ENCODE measurements around the gene STK32B. TPM values are rescaled to one million over a fixed set of nuclear protein-coding genes. Genes with fewer than 3 reads are reported as not detected.

Gene STK32B
- total RNA-seq, 1 experiment from 2014 or later, result 15.1 TPM

DNA sequence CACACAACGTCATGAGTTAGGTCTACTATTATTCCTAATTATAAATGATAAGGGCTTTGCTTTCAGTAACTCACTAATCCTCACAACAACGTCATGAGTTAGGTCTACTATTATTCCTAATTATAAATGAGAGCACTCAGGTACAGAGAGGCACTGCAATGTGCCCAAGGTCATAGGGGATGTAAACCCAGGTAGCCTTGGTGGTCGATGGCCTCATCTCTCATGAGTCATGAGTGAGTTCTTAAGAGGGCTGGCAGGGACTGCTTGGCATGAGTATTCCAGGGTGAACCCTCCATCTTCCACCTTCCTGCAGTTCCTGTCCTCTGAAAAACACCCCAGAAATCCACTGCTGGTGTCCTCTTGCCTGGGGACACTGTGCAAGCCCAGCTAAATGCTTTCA, 317.1 kb downstream of the STK32B start:
- Histone ChIP-seq H3K27ac (ENCODE audit: low read depth, low read length, poor library complexity, severe bottlenecking) (no peak overlapping the region), H3K36me3 (ENCODE audit: insufficient read depth, low read length, poor library complexity, severe bottlenecking) (no peaks in the 10 kb centered on the region), H3K9me3 (ENCODE audit: low read depth, low read length, poor library complexity, severe bottlenecking) (no peaks in the 10 kb centered on the region), H3K27me3 (replicated peaks; ENCODE audit: insufficient read depth, low read depth, low read length, poor library complexity) (no peaks in the 10 kb centered on the region), H3K4me1 (ENCODE audit: insufficient read depth, low read length, poor library complexity, severe bottlenecking) (no peaks in the 10 kb centered on the region), H3K4me3 (ENCODE audit: low read depth, low read length, poor library complexity, severe bottlenecking) (no peak overlapping the region)
- ChIA-PET CTCF (no interaction called here), POLR2A (ENCODE audit: low non-redundant PET) (no interaction called here)
- no peak for DNase-seq (ENCODE audit: low spot score)
- BruUV-seq (replicated peaks), result no TSS peak
- no peak for TF ChIP-seq EZH2 (IDR thresholded peaks at IDR 0.05; ENCODE audit: borderline replicate concordance, low read depth, low read length, poor library complexity, severe bottlenecking)
- TF ChIP-seq, protein P1, sequence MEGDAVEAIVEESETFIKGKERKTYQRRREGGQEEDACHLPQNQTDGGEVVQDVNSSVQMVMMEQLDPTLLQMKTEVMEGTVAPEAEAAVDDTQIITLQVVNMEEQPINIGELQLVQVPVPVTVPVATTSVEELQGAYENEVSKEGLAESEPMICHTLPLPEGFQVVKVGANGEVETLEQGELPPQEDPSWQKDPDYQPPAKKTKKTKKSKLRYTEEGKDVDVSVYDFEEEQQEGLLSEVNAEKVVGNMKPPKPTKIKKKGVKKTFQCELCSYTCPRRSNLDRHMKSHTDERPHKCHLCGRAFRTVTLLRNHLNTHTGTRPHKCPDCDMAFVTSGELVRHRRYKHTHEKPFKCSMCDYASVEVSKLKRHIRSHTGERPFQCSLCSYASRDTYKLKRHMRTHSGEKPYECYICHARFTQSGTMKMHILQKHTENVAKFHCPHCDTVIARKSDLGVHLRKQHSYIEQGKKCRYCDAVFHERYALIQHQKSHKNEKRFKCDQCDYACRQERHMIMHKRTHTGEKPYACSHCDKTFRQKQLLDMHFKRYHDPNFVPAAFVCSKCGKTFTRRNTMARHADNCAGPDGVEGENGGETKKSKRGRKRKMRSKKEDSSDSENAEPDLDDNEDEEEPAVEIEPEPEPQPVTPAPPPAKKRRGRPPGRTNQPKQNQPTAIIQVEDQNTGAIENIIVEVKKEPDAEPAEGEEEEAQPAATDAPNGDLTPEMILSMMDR (conservative IDR thresholded peaks at IDR 0.05; ENCODE audit: low read depth, low read length), result no peak
- intact Hi-C loops (cut with micrococcal nuclease; ENCODE audit: unreplicated experiment), result no loop called here

DNA sequence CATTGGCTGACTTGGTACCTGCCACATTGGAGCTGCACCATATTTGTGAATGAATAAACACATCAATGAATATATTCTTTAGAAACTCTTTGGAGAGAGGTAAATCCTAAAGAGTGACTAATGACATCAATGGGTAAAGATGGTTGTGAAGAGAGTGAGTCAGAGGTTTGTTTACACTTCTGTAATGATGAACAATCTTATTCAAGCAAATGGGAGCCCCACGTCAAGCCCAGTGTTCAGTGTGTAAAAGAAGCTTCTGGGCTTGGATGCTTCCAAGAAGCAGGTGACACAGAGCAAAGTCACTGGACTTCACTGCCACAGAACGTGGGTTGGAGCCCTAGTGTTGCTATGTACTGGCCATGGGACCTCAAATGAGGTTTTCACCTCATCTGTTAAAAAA, 319.0 kb downstream of the STK32B start:
- ChIA-PET CTCF (no interaction called here), POLR2A (ENCODE audit: low non-redundant PET) (no interaction called here)
- H3K4me3 ChIP-seq (ENCODE audit: low read depth, low read length, poor library complexity, severe bottlenecking), result no peak overlapping the region
- BruUV-seq (replicated peaks), result no TSS peak
- no peaks in the 10 kb centered on the region for H3K36me3 ChIP-seq (ENCODE audit: insufficient read depth, low read length, poor library complexity, severe bottlenecking)
- no peak for DNase-seq (ENCODE audit: low spot score)
- H3K4me1 ChIP-seq (ENCODE audit: insufficient read depth, low read length, poor library complexity, severe bottlenecking), result no peaks in the 10 kb centered on the region
- intact Hi-C loops (cut with micrococcal nuclease; ENCODE audit: unreplicated experiment), result loop anchor here (10.0 kb wide), 1 partner anchor 375 kb away; no protein-coding TSS in a partner anchor
- no peak overlapping the region for H3K27ac ChIP-seq (ENCODE audit: low read depth, low read length, poor library complexity, severe bottlenecking)
- no peak for TF ChIP-seq EZH2 (IDR thresholded peaks at IDR 0.05; ENCODE audit: borderline replicate concordance, low read depth, low read length, poor library complexity, severe bottlenecking)
- TF ChIP-seq, protein P1 (conservative IDR thresholded peaks at IDR 0.05; ENCODE audit: low read depth, low read length), result no peak
- no peaks in the 10 kb centered on the region for H3K27me3 ChIP-seq (replicated peaks; ENCODE audit: insufficient read depth, low read depth, low read length, poor library complexity)
- H3K9me3 ChIP-seq (ENCODE audit: low read depth, low read length, poor library complexity, severe bottlenecking), result peaks cover 4% of the 10 kb centered on the region

DNA sequence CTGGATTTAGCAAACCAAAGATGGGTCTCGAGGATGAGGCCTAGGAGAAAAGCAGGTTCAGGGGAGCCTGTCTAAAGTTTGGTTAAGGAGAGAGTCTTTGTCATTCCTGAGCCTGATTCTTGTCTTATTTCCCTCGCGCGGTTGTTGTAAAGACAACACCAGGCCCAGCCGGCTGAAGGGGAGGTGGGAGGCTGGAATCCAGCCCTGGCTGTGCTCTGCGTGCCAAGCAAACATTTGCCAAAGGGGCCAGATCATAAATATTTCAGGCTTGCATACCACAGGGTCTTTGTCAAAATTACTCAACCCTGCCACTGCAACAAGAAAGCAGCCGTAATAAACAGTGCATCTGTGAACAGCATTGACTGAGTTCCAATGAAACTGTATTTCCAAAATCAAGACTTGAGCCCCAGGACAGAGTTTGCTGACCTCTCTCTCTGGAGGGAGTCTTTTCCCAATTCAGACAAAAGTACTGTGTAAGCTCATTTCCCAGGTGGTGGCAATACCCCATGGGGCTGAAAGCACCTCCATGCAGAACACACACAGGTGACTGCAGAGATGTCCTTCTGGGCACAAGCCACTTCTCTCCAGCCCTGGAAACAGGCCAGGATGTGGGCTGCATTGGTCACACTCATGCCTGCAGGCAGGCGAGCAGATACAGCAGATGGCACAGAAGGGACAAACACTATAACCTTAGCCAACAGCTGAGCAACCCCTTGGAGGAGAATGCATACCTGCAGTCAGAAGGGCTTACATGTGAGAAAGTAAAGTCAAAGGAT, 320.3 kb downstream of the STK32B start:
- TF ChIP-seq EZH2 (IDR thresholded peaks at IDR 0.05; ENCODE audit: borderline replicate concordance, low read depth, low read length, poor library complexity, severe bottlenecking), result no peak
- TF ChIP-seq, protein P1 (conservative IDR thresholded peaks at IDR 0.05; ENCODE audit: low read depth, low read length), result no peak
- ChIA-PET CTCF (no interaction called here), POLR2A (ENCODE audit: low non-redundant PET) (no interaction called here)
- intact Hi-C loops (cut with micrococcal nuclease; ENCODE audit: unreplicated experiment), result loop anchor here (10.0 kb wide), 1 partner anchor 377 kb away; no protein-coding TSS in a partner anchor
- Histone ChIP-seq H3K36me3 (ENCODE audit: insufficient read depth, low read length, poor library complexity, severe bottlenecking) (no peaks in the 10 kb centered on the region), H3K27me3 (replicated peaks; ENCODE audit: insufficient read depth, low read depth, low read length, poor library complexity) (no peaks in the 10 kb centered on the region), H3K4me3 (ENCODE audit: low read depth, low read length, poor library complexity, severe bottlenecking) (no peak overlapping the region), H3K9me3 (ENCODE audit: low read depth, low read length, poor library complexity, severe bottlenecking) (peaks cover 4% of the 10 kb centered on the region), H3K27ac (ENCODE audit: low read depth, low read length, poor library complexity, severe bottlenecking) (no peak overlapping the region), H3K4me1 (ENCODE audit: insufficient read depth, low read length, poor library complexity, severe bottlenecking) (no peaks in the 10 kb centered on the region)
- peak; percentile 35 for DNase-seq (ENCODE audit: low spot score)
- no TSS peak for BruUV-seq (replicated peaks)

Data from A673 (cell line).